ENCODE measurements around the gene EVI5.
"Not testable (repeated sequence)": the region's sequence is repeated elsewhere in the genome, so short reads cannot be mapped to it uniquely, and the experiment has no call there.

The EVI5 gene

GRCh38 chr1:92747735-92748134 is 37.2 kb downstream of the EVI5 start:
- DNase-seq, result no peak

- not testable (repeated sequence) for DNase-seq
Measured at GRCh38 chr1:92746255-92746654, 38.7 kb downstream of the EVI5 start.

GRCh38 chr1:92743221-92743620 is 41.7 kb downstream of the EVI5 start:
- no peak for DNase-seq

- no peak for DNase-seq
Measured at GRCh38 chr1:92739669-92740524, 45.0 kb downstream of the EVI5 start.

GRCh38 chr1:92736395-92736794 is 48.5 kb downstream of the EVI5 start:
- DNase-seq, result peak in 1 of 2 experiments; percentile 42

GRCh38 chr1:92730476-92730875 is 54.4 kb downstream of the EVI5 start:
- no peak for DNase-seq

- DNase-seq, result no peak
Measured at GRCh38 chr1:92728697-92729096, 56.2 kb downstream of the EVI5 start.

GRCh38 chr1:92723713-92724112 is 61.2 kb downstream of the EVI5 start:
- not testable (repeated sequence) for DNase-seq

GRCh38 chr1:92721886-92722285 is 63.0 kb downstream of the EVI5 start:
- no peak for DNase-seq

- DNase-seq, result not testable (repeated sequence)
Measured at GRCh38 chr1:92721157-92721556, 63.8 kb downstream of the EVI5 start.

- DNase-seq, result not testable (repeated sequence)
Measured at GRCh38 chr1:92715476-92715951, 69.4 kb downstream of the EVI5 start.

- DNase-seq, result no peak
Measured at GRCh38 chr1:92713939-92714338, 71.0 kb downstream of the EVI5 start.

- DNase-seq, result peak; percentile 69 to 93
Measured at GRCh38 chr1:92711473-92712165, 73.3 kb downstream of the EVI5 start.

- no peak for DNase-seq
Measured at GRCh38 chr1:92709738-92710137, 75.2 kb downstream of the EVI5 start.

GRCh38 chr1:92708368-92708950 is 76.4 kb downstream of the EVI5 start:
- no peak for DNase-seq

- DNase-seq, result no peak
Measured at GRCh38 chr1:92707709-92708108, 77.2 kb downstream of the EVI5 start.

- DNase-seq, result no peak
Measured at GRCh38 chr1:92707292-92707691, 77.6 kb downstream of the EVI5 start.

GRCh38 chr1:92705446-92705845 is 79.5 kb downstream of the EVI5 start:
- peak; percentile 1 to 63 for DNase-seq

- no peak for DNase-seq
Measured at GRCh38 chr1:92701147-92701546, 83.8 kb downstream of the EVI5 start.

- DNase-seq, result no peak
Measured at GRCh38 chr1:92698932-92699331, 86.0 kb downstream of the EVI5 start.

GRCh38 chr1:92695104-92695503 is 89.8 kb downstream of the EVI5 start:
- no peak for DNase-seq

- DNase-seq, result no peak
Measured at GRCh38 chr1:92691925-92692324, 93.0 kb downstream of the EVI5 start.

- no peak for DNase-seq
Measured at GRCh38 chr1:92690212-92690906, 94.5 kb downstream of the EVI5 start.
